ENCODE data around the gene NR3C1. TPM values are rescaled to one million over a fixed set of nuclear protein-coding genes. Genes with fewer than 3 reads are reported as not detected.

NR3C1 gene
- polyA plus RNA-seq, 1 experiment, result 44.1 TPM

DNA sequence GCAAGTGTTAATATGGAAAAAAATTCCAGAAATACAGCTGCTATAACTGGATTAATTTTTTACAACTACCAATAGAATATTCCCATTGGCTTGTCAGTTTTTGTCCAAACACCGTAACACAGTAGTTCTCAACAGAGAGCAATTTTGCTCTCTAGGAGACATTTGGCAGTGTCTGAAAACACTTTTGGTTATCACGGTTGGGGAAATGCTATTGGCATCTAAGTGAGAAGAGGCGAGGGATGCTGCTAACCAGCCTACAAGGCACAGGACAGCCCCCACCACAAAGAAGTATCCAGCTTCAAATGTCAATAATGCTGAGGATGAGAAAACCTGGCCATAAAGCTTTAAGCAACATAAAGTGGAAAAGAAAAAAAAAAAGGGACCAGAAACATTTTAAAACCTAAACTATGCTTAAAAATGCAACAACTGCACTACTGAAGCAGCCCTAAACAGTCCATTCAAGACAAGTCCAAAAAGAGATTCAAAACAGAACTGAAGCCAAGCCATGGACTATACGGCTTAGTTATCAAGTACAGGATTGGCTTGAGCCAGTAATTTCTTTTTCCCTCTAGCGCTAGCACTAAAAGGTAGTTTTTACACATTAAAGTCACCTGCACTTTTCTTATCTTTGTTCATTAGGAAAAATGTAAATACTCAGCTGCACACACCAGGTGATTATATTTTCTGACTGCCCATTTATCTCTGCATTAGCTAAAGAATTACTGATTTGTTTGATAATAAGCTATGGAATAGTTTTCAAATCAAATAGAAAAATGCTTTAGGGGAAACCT, 83.9 kb downstream of the NR3C1 start:
- Histone ChIP-seq H3K27ac (ENCODE audit: low read depth, low read length) (no peak overlapping the region), H3K4me3 (ENCODE audit: low read depth, low read length) (no peak overlapping the region), H3K27me3 (ENCODE audit: control insufficient read depth, insufficient read depth, low read length) (no peaks in the 10 kb centered on the region), H3K9me3 (ENCODE audit: control insufficient read depth, insufficient read depth, low read length) (no peaks in the 10 kb centered on the region)
- DNase-seq (ENCODE audit: low read depth, low spot score), result no peak
- ChIA-PET POLR2A (no interaction called here), CTCF (interaction anchor here (0.6 to 0.7 kb wide), 2 partner anchors 260 to 299 kb away, joined by 4 read pairs; no protein-coding TSS in a partner anchor)
- TF ChIP-seq, protein P1, sequence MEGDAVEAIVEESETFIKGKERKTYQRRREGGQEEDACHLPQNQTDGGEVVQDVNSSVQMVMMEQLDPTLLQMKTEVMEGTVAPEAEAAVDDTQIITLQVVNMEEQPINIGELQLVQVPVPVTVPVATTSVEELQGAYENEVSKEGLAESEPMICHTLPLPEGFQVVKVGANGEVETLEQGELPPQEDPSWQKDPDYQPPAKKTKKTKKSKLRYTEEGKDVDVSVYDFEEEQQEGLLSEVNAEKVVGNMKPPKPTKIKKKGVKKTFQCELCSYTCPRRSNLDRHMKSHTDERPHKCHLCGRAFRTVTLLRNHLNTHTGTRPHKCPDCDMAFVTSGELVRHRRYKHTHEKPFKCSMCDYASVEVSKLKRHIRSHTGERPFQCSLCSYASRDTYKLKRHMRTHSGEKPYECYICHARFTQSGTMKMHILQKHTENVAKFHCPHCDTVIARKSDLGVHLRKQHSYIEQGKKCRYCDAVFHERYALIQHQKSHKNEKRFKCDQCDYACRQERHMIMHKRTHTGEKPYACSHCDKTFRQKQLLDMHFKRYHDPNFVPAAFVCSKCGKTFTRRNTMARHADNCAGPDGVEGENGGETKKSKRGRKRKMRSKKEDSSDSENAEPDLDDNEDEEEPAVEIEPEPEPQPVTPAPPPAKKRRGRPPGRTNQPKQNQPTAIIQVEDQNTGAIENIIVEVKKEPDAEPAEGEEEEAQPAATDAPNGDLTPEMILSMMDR (IDR thresholded peaks at IDR 0.05; ENCODE audit: low read depth, low read length), result no peak

DNA sequence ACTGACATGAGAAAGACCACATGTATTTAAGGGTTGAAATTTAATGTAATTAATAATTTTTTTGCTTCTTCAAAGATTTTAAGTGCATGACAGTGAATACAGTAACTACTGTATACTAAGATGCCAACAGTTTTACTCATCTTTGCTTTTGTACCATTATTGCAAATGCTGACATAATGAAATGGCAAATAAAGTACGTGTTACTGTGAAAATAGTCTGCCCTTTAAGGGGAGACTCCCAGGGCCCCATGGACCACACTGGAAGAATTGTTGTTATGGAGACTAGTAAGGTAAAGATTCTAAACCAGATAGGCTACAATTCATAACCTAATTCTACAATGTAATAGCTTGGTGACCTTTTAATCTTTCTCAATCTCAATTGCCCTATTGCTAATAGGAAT, 84.7 kb downstream of the NR3C1 start:
- no peak overlapping the region for H3K4me3 ChIP-seq (ENCODE audit: low read depth, low read length)
- ChIA-PET POLR2A (no interaction called here), CTCF (no interaction called here)
- no peak for DNase-seq (ENCODE audit: low read depth, low spot score)
- H3K27me3 ChIP-seq (ENCODE audit: control insufficient read depth, insufficient read depth, low read length), result no peaks in the 10 kb centered on the region
- no peak overlapping the region for H3K27ac ChIP-seq (ENCODE audit: low read depth, low read length)
- TF ChIP-seq, protein P1 (IDR thresholded peaks at IDR 0.05; ENCODE audit: low read depth, low read length), result no peak
- no peaks in the 10 kb centered on the region for H3K9me3 ChIP-seq (ENCODE audit: control insufficient read depth, insufficient read depth, low read length)

DNA sequence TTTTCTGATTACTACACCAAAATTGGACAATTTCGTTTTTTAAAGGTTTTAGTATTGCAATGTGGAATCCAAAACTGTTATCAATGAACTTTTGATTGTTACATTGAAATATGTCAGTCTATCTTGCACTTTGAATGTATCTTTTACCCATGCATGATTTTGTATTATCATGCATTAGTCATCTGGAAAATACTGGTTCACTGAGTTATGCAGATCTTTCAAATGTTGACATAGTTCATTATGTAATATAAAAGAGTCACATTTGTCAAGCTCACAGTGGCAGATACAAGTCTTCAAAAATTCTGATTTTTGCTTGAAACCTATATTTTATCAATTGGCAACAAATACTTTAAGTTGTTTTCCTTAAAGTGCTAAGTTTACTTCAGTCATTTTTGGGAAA, 85.2 kb downstream of the NR3C1 start:
- no peak for DNase-seq (ENCODE audit: low read depth, low spot score)
- POLR2A ChIA-PET, result no interaction called here
- no peak overlapping the region for H3K27ac ChIP-seq (ENCODE audit: low read depth, low read length)
- TF ChIP-seq, protein P1 (IDR thresholded peaks at IDR 0.05; ENCODE audit: low read depth, low read length), result no peak
- H3K4me3 ChIP-seq (ENCODE audit: low read depth, low read length), result no peak overlapping the region
- H3K9me3 ChIP-seq (ENCODE audit: control insufficient read depth, insufficient read depth, low read length), result no peaks in the 10 kb centered on the region
- H3K27me3 ChIP-seq (ENCODE audit: control insufficient read depth, insufficient read depth, low read length), result no peaks in the 10 kb centered on the region
- CTCF ChIA-PET, result no interaction called here

DNA sequence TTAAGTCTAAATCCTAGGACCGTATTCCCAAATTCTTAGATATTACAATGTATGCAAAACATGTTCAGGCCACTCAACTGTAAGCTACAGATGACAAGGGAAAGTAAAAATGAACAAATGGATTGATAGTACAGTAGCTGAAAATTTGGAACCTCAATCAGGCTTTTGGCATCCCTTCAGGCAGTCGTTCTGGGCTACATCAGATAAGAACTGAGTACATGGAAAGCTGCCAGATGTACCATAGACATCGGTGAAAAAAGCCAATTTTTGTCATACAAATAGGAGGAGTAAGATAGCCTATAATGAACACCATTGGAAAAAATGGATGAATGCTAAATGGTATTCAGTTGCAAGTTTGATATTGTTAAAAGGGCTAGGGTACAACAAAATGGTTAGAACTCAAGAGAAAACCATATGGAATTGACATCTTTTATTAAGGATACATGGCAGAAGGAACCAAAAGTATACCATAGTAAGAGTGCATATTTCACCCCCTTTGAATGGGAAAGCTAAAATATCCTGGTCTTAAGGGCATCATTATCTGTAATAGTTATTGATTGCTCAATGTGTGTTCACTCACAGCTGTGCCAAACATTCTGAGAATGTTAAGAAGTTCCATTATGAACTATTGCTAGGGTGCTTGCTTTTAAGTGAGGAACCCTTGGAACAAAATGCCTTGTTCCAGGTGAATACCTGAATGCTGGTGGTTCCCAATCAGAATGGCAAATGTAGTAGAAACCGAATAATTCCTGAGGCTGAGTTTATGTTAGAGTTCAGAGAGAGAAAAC, 86.4 kb downstream of the NR3C1 start:
- Histone ChIP-seq H3K27ac (ENCODE audit: low read depth, low read length) (no peak overlapping the region), H3K4me3 (ENCODE audit: low read depth, low read length) (no peak overlapping the region), H3K9me3 (ENCODE audit: control insufficient read depth, insufficient read depth, low read length) (no peaks in the 10 kb centered on the region), H3K27me3 (ENCODE audit: control insufficient read depth, insufficient read depth, low read length) (no peaks in the 10 kb centered on the region)
- TF ChIP-seq, protein P1 (IDR thresholded peaks at IDR 0.05; ENCODE audit: low read depth, low read length), result no peak
- POLR2A ChIA-PET, result no interaction called here
- DNase-seq (ENCODE audit: low read depth, low spot score), result no peak
- CTCF ChIA-PET, result interaction anchor here (0.6 kb wide), 1 partner anchor 24 kb away, joined by 3 read pairs; no protein-coding TSS in a partner anchor

DNA sequence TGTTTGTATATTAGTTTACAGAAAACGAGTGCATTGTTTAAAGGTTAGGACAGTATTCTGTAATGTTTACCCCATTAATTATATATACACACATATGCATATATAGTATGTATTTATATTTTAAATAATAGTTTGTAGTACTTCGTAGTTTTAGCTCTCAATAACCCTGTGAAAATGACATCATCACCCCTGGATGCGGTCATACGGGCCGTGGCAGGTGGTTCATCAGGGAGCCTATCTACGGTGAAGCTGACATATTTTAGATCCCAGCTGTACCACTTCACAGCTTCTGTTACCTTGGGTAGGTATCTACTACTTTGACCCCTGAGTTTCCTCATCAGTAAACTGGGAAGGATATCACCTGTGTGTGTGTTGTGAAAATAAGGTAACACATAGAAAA, 87.1 kb downstream of the NR3C1 start:
- TF ChIP-seq, protein P1 (IDR thresholded peaks at IDR 0.05; ENCODE audit: low read depth, low read length), result no peak
- Histone ChIP-seq H3K27ac (ENCODE audit: low read depth, low read length) (no peak overlapping the region), H3K9me3 (ENCODE audit: control insufficient read depth, insufficient read depth, low read length) (no peaks in the 10 kb centered on the region), H3K4me3 (ENCODE audit: low read depth, low read length) (no peak overlapping the region), H3K27me3 (ENCODE audit: control insufficient read depth, insufficient read depth, low read length) (no peaks in the 10 kb centered on the region)
- ChIA-PET POLR2A (no interaction called here), CTCF (no interaction called here)
- DNase-seq (ENCODE audit: low read depth, low spot score), result no peak
